PFSK-1 (cell line): ENCODE results near the gene RXFP1.

Experiments used
- POLR2AphosphoS5 ChIP-seq: IDR thresholded peaks from 2 replicates; pipeline ENCODE4 v1.6.1; 2012; ENCODE audit warnings: low read depth, mild to moderate bottlenecking, control low read depth, low read length, moderate library complexity
- REST ChIP-seq, 2 experiments: IDR thresholded peaks; 2 replicates each; pipeline versions ENCODE4 v1.6.1 to v1.8.0; 2011 to 2012; ENCODE audit warnings: low read depth in 2 of 2, low read length in 2 of 2, control low read depth in 1 of 2, inconsistent platforms in 1 of 2, mild to moderate bottlenecking in 1 of 2, moderate library complexity in 1 of 2; ENCODE audit not compliant: insufficient read depth in 1 of 2
- SIN3A ChIP-seq: IDR thresholded peaks from 2 replicates; pipeline ENCODE4 v1.6.1; 2012; ENCODE audit warnings: mild to moderate bottlenecking, low read length, moderate library complexity, borderline replicate concordance; ENCODE audit not compliant: insufficient read depth
- TAF1 ChIP-seq: IDR thresholded peaks from 2 replicates; pipeline ENCODE4 v1.6.1; 2012; ENCODE audit warnings: low read length, control low read depth, borderline replicate concordance; ENCODE audit not compliant: insufficient read depth

- no peak for TF ChIP-seq POLR2AphosphoS5
- TF ChIP-seq TAF1 = no peak
- TF ChIP-seq REST (IDR thresholded peaks at IDR 0.05; ENCODE audit: insufficient read depth in 1 of 2, low read depth in 2 of 2, low read length in 2 of 2) = no peak
- no peak for TF ChIP-seq SIN3A
Measured at GRCh38 chr4:158590306-158590705, 68.6 kb downstream of the RXFP1 start.
